Daoy (cell line): ENCODE results near the gene SWAP70. TPM values are rescaled to one million over a fixed set of nuclear protein-coding genes. Genes with fewer than 3 reads are reported as not detected.
"Not testable (repeated sequence)": the region's sequence is repeated elsewhere in the genome, so short reads cannot be mapped to it uniquely, and the experiment has no call there.

Experiments
- DNase-seq: peaks from one replicate; pipeline ENCODE4 v3.0.0-alpha.2; 2015; ENCODE audit warnings: low read depth
- total RNA-seq: library from RNA; depleted of rRNA; stranded (reverse); fragments of >200 nt; shearing (Covaris generic); gene quantifications from 2 replicates; pipeline ENCODE4 v1.2.3, GENCODE V29; 2014; rRNA removed

The SWAP70 gene
- 8.9 and 9.1 TPM in 2 replicates for total RNA-seq

DNA sequence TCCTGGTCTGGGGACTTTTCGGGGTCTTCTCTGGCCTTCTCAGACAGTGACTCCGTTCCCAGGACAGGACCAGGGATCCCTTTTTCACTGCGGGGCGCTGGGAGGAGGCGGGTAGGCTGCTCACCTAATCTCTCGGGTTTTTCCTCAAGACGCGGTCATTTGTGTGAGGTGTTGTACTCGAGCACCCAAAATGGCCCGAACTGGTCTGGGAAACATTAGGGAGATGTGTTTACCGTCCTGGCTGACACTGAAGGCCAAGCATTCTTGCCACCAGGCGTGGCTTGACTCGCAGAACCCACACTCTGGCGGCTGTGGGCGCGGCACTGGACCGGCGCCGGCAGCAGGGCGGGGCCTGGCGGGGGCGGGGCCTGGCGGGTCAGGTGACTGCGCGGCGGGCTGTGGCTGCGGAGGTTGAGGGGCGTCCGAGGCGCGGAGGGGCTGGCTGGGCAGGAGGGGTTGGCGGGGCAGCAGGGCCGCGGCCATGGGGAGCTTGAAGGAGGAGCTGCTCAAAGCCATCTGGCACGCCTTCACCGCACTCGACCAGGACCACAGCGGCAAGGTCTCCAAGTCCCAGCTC, at the start of gene SWAP70:
SWAP70 (plus strand) TSS at position 379 of the 577 bp plus-strand sequence; CDS start at position 482, 103 bp downstream.
- DNase-seq = peak; percentile 88

- peak; percentile 35 for DNase-seq
Observed at GRCh38 chr11:9615031-9615451, 48.8 kb upstream of the SWAP70 start.

- no peak for DNase-seq
Observed at GRCh38 chr11:9616042-9616675, 47.7 kb upstream of the SWAP70 start.

DNA sequence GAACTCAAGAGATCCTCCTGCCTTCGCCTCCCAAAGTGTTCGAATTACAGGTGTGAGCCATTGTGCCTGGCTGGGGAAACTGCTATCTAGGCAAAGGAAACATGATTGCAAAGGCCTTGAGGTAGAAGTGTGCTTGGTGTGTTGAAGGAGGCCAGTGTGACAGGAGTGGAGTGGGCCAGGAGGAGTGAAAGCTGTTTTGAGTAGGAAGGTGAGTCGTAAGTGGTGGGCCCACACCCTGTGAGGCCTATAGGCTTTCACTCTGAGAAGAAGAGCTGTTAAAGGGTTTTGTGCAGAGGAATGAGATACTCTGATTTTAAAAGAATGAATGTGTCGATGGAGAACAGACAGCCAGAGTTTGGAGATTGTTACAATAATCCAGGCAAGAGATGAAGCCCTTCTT, 47.0 kb upstream of the SWAP70 start:
- peak; percentile 19 for DNase-seq

DNA sequence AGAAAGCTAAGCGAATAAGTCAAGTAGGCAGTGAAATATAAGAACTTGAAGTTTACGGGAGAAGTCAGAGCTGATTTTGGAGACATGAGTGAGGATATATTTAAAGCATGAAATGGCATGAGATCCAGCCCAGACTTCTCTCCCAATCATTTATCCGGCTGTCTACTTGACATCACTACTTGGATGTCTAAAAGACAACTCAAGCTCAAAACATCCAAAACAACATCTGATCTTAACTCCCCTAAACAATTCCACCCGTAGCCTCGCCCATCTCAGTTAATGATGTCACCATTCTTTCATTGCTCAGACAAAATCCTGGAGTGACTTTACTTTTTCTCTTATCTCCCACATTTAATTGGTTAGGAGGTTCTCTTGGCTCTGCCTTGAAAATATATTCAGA, 45.9 kb upstream of the SWAP70 start:
- no peak for DNase-seq

DNA sequence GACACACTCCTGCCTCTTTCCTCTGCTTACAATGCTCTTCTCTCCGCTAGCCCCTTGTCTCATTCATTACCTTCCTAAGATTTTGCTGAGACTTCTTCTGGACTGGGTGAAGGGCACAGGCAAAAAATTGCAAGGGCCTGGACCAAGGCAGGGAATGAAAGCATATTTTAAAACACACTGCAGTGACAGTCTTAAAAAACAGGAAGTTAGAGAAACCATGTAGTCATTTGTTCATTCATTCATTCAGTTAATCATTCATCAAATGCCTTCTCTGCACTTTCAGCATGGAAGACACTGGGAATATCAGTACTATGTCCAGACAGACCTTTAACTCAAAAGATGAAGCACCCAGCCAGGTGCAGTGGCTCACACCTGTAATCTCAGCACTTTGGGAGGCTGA, 44.9 kb upstream of the SWAP70 start:
- no peak for DNase-seq

- DNase-seq = no peak
Observed at GRCh38 chr11:9619971-9620370, 43.9 kb upstream of the SWAP70 start.

DNA sequence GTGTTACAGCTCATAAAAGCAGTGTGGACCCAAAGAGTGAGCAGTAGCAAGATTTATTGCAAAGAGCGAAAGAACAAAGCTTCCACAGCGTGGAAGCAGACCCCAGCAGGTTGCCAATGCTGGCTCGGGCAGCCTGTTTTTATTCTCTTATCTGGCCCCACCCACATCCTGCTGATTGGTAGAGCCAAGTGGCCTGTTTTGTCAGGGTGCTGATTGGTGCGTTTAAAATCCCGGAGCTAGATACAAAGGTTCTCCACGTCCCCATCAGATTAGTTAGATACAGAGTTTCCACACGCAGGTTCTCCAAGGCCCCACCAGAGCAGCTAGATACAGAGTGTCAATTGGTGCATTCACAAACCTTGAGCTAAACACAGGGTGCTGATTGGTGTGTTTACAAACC, 41.5 kb upstream of the SWAP70 start:
- not testable (repeated sequence) for DNase-seq

DNA sequence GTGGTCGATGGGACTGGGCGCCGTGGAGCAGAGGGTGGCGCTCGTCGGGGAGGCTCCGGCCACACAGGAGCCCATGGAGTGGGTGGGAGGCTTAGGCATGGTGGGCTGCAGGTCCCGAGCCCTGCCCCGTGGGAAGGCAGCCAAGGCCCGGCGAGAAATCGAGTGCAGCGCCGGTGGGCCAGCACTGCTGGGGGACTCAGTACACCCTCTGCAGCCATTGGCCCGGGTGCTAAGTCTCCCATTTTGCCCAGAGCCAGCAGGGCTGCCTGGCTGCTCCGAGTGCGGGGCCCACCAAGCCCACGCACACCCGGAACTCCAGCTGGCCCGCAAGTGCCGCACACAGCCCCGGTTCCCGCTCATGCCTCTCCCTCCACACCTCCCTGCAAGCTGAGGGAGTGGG, 40.8 kb upstream of the SWAP70 start:
- DNase-seq = not testable (repeated sequence)

DNA sequence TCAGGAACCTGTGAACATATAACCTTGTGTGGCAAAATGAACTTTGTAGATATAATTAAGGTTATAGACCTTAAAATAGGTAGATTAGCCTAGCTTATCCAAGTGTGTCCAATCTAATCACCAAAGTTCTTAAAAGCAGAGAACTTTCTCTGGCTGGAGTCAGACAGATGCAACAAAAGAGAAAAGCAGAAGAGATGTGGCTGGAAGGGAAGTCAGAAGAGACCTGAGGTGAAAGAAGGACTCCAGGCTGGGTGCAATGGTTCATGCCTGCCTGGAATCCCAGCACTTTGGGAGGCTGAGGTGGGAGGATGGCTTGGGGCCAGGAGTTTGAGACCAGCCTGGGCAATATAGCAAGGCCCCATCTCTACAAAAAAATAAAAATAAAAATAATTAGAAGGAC, 39.4 kb upstream of the SWAP70 start:
- no peak for DNase-seq

- DNase-seq = no peak
Observed at GRCh38 chr11:9625162-9625561, 38.7 kb upstream of the SWAP70 start.

DNA sequence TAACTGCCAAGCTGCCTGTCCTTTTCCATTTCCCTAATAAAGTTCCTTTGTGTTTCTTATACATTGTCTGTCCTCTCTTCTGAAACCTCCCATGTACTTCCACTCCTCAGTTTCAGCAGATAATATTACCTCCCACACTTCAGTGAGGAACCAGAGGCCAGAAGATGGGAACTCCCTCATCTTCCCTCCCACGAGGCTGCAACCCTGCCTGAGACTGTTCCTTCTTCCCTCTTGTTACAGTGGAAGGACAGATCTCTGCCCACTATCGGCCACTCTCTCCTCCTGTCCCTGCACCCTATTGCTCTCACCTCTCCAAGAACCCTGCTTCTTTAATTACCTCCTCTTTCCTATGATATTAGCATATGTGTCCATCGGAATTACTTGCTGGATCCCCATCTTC, 38.1 kb upstream of the SWAP70 start:
- no peak for DNase-seq

- no peak for DNase-seq
Observed at GRCh38 chr11:9626496-9627394, 37.1 kb upstream of the SWAP70 start.

DNA sequence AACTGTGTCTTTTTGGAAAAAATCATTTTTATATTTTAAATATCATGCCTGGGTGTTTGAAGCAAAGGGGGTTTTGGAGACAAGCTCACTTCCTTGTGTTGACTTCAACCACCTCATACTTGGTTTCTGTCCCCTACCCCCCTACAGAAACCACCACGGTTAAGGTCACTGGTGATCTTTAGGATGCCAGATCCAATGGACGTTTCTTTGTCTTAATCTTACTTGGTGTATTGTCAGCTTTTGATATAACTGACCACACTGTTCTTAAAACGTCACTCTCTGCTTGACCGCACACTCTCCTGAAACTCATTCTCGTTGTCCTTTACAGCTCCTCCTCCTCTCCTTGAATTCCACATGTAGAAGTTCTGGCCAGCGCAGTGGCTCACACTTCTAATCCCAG, 34.8 kb upstream of the SWAP70 start:
- DNase-seq = no peak

DNA sequence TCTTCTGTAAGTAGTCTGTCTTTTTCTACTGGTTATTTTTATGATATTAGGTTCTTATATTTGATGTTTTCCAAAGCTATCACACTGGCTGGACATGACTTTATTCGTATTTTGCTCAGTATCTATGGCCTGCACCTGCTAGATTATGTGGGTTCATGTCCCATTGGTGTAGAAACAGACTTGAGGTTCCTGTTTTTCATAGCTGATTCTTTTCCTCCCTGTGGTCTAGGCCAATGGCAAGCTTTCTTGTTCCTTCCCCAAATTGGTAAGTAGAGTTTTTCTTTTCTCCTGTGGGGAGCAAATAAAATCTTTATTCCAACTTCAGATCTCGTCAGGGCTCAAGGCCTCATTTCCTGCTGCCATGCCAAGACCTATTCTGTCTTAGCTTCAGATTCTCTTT, 30.2 kb upstream of the SWAP70 start:
- no peak for DNase-seq

GRCh38 chr11:9636691-9637090, 27.2 kb upstream of the SWAP70 start:
- no peak for DNase-seq

- no peak for DNase-seq
Observed at GRCh38 chr11:9639099-9639498, 24.8 kb upstream of the SWAP70 start.

DNA sequence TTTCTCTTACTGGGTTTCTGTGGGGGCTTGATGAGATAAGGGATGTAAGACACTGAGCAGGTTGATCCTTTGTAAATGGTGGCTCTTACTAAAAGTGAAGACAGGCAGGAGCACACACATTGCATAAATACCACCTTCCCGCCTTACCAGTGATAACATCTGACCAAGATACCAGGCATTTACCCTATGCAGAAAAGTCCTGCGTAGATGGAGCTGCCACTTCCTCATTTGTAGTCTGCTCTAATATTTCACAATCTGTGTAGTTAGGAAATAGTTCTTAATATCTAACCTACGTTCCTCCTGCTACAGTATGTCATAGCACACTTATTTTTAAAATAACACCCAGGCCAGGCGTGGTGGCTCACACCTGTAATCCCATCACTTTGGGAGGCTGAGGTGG, 23.9 kb upstream of the SWAP70 start:
- DNase-seq = no peak

DNA sequence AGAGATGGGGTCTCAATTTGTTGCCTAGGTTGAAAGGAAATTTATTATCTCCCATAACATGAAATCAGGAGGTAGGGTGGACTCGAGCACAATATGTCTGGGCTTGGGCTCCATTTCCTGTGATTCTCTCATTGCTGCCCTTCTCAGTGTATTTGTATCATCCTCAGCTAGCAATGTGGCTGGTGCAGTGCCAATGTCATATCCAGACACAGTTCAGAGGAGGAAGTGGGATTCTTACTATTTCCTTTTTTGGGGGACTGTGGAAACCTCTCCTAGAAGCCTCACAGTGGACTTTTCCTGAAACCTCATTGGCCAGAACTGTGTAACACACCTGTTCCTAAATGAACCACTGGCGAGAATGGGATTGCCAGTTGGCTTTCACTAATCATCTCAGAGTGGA, 21.0 kb upstream of the SWAP70 start:
- DNase-seq = no peak

GRCh38 chr11:9643751-9644150, 20.1 kb upstream of the SWAP70 start:
- DNase-seq = no peak

DNA sequence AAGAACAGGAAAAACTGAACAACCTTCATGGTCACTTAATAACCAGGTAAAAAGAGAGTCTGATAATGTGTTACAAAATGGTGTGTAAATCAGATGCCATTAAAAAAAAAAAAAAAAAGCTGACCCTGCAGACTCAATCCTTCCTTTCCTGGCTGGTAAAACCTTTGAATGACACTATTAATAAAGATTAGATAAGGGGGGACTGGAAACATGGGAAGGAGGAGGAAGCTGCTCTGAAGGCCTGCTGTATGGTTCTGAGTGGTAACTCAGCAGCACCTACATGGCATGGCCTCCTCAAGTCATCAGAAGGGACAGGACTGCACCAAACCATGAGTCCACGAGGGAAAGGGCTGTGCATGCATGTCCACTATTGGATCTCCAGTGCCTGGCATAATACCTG, 18.0 kb upstream of the SWAP70 start:
- DNase-seq = no peak

GRCh38 chr11:9646324-9646723, 17.6 kb upstream of the SWAP70 start:
- DNase-seq = no peak

DNA sequence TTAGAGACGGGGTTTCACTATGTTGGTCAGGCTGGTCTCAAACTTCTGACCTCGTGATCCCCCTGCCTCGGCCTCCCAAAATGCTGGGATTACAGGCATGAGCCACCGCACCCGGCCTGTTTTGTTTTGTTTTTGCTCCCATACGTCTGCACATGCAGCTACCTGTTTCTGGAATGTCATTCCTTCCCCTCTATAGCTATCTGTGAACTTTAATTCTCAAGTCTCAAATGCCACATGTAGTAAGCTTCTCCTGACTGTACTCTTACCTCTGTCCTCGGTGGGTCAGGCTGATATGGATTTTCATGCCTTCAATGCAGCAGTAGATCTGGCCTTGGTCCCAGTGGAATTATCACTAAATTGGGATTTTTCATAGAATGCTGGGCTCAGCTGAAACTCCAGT, 12.4 kb upstream of the SWAP70 start:
- no peak for DNase-seq
